GM21723 (cell line): ENCODE results near the gene OTOP1.
A peak's percentile ranks its signal among the peaks of the same experiment; 100 is the strongest.
"Not testable (repeated sequence)": the region's sequence is repeated elsewhere in the genome, so short reads cannot be mapped to it uniquely, and the experiment has no call there.

Source experiments
- ATAC-seq: cut with Tn5 transposase; IDR thresholded peaks from one replicate; pipeline ENCODE4 v1.9.1; 2021; ENCODE audit warnings: mild to moderate bottlenecking, moderate library complexity; ENCODE audit not compliant: unreplicated experiment

OTOP1 gene, protein sequence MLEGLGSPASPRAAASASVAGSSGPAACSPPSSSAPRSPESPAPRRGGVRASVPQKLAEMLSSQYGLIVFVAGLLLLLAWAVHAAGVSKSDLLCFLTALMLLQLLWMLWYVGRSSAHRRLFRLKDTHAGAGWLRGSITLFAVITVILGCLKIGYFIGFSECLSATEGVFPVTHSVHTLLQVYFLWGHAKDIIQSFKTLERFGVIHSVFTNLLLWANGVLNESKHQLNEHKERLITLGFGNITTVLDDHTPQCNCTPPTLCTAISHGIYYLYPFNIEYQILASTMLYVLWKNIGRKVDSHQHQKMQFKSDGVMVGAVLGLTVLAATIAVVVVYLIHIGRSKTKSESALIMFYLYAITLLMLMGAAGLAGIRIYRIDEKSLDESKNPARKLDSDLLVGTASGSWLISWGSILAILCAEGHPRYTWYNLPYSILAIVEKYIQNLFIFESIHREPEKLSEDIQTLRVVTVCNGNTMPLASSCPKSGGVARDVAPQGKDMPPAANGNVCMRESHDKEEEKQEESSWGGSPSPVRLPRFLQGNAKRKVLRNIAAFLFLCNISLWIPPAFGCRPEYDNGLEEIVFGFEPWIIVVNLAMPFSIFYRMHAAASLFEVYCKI

GRCh38 chr4:4226606-4227438, at the start of gene OTOP1:
Gene OTOP1, minus strand, starts transcription at chr4:4226929. Its CDS starts 65 bp downstream, at chr4:4226864.
- ATAC-seq: no peak

- ATAC-seq: no peak
Measured at GRCh38 chr4:4274226-4274625, 47.5 kb upstream of the OTOP1 start.

GRCh38 chr4:4271912-4272311, 45.2 kb upstream of the OTOP1 start:
- ATAC-seq: no peak

DNA sequence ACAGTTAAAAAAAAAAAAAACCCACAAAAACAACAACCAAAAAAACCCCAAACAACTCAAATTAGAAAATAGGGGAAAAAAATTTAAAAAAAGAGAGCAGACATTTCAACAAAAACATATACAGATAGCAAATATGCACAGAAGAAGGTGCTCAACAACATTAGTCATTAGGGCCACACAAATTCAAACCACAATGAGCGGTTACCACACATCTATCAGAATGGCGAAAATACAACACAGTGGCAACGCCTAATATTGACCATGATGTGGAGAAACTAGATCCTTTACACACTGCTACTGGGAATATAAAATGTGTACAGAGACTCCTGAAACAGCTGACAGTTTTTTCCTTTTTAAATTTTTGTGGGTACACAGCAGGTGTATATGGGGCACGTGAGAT, 43.8 kb upstream of the OTOP1 start:
- ATAC-seq: no peak

DNA sequence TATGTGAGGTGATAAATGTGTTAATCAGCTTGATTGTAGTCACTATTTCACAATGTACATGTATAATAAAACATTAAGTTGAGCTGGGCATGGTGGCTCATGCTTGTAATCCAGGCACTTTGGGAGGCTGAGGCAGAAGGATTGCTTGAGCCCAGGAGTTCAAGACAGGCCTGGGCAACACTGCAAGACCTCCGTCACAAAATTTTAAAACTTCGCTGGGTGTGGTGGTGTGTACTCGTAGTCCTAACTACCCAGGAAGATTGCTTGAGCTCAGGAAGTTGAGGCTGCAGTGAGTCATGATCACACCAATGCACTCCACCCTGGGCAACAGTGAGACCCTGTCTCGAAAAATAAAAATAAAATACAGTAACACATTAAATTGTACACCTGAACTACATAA, 43.1 kb upstream of the OTOP1 start:
- ATAC-seq: no peak

DNA sequence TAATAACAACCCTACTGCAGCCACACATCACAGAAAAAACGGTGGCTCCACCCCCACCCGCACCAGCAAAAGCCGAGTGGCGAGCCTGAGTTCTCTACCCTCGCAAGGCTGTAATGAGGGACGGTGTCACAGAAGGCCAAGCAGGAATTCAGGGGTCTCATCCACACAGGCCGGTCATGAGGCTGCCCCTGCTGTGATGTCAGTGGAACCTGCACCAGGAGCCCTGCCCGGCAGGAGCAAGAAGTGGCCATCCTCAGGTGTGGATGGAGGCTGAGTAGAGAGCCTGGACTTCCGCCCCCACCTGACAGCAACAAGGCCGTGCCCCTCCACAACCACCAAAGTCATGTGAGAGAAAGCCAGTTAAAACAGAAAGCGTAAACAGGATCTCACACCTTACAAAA, 42.6 kb upstream of the OTOP1 start:
- no peak for ATAC-seq

- no peak for ATAC-seq
Measured at GRCh38 chr4:4268776-4269175, 42.0 kb upstream of the OTOP1 start.

- no peak for ATAC-seq
Measured at GRCh38 chr4:4267981-4268380, 41.3 kb upstream of the OTOP1 start.

GRCh38 chr4:4260185-4260751, 33.5 kb upstream of the OTOP1 start:
- no peak for ATAC-seq

DNA sequence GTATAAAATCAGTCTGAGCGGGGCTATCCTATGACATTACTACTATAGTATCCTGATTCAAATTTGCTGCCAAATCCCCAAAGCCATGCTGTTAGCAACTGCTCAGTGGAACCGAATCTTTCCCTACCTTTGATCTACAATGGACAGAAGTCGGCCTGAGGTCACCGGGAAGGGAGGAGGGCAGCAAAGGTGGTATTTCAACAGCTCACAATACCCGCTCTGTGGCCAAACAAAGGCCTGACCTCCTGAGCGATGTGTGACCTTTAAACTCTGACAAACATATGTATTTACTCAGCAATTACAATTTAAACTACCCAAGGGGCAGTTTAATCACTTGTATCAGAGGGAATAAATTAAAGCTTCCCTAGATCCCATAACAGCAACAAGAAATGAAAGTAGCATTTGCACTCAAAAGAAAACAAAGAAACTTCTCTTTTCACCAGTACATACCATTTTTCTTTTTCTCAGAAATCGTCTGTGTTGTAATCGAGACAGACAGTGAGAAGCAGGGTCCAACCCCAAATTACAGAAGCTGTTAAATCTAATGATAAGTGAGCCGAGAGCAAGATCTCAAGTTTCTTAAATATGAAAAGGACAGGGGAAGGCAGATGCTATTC, 32.9 kb upstream of the OTOP1 start:
- no peak for ATAC-seq

DNA sequence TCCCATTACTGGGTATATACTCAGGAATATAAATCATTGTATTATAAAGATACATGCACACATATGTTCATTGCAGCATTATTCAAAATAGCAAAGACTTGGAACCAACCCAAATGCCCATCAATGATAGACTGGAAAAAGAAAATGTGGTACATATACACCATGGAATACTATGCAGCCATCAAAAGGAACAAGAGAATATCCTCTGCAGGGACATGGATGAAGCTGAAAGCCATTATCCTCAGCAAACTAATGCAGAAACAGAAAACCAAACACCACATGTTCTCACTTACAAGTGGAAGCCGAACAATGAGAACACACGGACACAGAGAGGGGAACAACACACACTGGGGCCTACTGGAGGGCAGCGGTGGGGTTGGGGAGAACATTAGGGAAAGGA, 31.0 kb upstream of the OTOP1 start:
- not testable (repeated sequence) for ATAC-seq

DNA sequence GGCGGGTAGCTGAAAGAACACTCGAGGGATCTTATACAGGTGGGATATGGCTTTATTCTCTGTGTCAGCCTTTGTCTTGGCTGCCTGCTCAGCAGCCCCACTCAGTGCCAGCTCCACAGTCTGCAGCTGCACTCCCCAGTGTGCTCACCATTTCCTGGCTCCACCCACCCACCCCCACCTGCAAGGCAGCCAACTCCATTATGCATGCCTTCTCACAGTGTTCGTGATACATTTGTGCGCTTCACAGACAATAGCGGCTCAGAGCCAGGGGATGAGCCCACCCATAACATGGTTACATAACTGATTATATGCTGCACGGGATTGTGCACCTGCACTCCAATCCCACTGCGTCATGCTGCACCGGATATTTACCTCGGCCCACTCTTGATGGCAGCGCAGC, 30.1 kb upstream of the OTOP1 start:
- no peak for ATAC-seq

- ATAC-seq: no peak
Measured at GRCh38 chr4:4254666-4255065, 27.9 kb upstream of the OTOP1 start.

DNA sequence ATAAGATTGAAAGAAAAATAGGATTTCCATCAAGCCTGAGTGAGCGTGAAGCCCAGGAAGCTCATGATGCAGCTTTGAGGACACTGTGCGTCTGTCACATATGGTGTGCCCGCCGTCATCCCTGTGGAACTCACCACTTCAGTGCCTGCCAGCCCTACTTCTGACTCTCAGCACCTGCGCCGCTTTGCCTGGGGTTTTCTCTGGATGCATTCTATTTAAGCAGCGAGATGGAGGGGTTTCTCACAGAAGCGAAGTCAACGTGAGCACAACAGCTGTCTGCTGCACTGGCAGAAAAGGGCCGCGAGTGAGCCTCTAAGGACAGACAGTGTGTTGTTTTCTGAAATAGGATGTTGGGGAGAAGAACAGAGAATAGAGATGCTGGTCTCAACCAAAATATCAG, 27.5 kb upstream of the OTOP1 start:
- ATAC-seq: no peak

- no peak for ATAC-seq
Measured at GRCh38 chr4:4249866-4250265, 23.1 kb upstream of the OTOP1 start.

DNA sequence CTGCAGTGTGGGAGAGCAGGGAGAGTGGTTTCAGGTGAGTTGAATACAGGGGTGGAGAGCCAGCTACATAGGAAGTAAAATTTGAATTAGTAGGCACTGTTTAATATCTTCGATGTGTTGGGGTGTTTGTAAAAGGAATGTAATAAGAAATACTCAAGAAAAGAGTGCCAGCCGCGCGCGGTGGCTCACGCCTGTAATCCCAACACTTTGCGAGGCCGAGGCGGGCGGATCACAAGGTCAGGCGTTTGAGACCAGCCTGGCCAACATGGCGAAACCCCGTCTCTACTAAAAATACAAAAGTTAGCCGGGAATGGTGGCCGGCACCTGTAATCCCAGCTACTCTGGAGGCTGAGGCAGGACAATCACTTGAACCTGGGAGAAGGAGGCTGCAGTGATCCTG, 22.6 kb upstream of the OTOP1 start:
- not testable (repeated sequence) for ATAC-seq

- no peak for ATAC-seq
Measured at GRCh38 chr4:4248885-4249203, 22.1 kb upstream of the OTOP1 start.

DNA sequence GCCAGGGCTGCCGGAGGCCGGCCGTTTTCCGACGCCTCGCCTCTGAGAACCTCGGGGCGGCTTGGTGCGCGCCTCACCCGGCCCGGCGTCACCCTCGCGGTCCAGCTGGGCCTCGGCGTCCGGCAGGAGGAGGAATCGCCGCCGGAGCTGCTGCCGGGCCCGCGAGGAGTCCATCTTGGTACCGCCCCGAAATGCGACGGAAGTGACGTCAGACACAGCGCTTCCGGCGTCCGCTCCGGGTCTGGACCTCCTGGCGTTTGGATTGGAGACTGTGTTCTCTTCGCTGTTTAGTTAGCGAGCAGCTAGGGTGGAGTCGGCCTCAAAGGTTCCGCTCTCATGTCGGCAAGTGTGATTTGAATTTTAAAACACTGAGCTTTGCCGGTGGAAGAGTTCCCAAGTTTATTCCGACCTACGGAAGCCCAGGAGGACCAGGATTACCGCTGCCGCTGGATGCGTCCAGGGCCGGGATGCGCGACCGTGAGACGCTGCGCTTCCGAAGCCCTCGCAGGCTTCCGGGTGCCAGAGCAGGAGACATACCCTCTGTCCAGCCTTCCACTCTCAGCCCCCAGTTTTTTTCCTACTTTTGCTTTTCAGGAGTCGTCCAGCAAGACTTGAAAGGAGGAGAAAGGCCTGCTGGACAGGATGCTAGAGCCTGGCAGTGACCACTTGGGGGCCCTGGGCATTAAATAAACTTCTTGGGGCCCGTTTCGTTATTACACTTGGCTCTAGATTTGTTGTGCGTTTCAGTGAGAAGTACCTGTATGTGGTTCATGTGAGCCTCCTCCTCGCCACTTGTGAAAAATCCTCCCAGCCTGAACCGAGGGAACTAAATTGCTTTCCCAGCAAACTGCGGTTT, 21.5 kb upstream of the OTOP1 start, which contains the start of gene TMEM128:
TMEM128 (minus strand) TSS at position 195 of the 856 bp plus-strand sequence; CDS start at position 174, 21 bp downstream.
- ATAC-seq: peak; percentile 97

DNA sequence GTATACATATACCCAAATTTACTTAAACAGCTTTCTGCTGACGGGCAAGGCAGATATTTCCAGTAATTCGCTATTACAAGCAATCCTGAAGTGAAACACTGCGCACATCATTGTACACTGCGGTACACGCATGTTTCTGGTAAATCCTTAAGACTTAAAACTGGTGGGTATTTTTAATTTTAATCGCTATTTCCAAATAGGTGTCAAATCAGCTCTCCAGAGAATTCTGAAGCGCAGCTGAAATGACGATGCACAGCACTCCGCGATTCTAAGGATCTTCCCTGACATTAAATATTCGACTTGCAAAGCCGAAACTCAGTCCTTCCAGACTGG, 20.9 kb upstream of the OTOP1 start:
- peak; percentile 35 for ATAC-seq

- no peak for ATAC-seq
Measured at GRCh38 chr4:4245172-4245571, 18.4 kb upstream of the OTOP1 start.
